ENCODE measurements around the gene ZMYND8.

Gene ZMYND8

DNA sequence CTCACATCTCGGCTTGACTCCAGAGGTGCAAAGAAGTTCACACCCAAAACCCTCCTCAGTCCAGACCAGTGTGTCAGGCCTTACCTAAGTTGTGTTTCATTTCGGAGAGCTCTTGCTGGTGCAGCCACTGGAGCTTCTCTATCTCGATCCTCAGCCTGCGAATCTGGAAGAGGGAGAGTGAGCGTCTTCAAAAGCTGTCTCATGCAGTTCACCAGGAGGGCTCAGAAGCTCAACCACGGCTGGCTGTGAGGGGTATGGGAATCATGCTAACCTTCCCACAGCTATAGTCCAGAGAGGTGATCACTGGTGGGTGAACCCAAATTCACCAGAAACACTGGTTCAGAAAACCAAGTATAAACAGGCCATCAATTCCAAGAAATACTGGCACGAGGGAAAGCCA, 129.4 kb downstream of the ZMYND8 start:
- TF ChIP-seq, protein P1, sequence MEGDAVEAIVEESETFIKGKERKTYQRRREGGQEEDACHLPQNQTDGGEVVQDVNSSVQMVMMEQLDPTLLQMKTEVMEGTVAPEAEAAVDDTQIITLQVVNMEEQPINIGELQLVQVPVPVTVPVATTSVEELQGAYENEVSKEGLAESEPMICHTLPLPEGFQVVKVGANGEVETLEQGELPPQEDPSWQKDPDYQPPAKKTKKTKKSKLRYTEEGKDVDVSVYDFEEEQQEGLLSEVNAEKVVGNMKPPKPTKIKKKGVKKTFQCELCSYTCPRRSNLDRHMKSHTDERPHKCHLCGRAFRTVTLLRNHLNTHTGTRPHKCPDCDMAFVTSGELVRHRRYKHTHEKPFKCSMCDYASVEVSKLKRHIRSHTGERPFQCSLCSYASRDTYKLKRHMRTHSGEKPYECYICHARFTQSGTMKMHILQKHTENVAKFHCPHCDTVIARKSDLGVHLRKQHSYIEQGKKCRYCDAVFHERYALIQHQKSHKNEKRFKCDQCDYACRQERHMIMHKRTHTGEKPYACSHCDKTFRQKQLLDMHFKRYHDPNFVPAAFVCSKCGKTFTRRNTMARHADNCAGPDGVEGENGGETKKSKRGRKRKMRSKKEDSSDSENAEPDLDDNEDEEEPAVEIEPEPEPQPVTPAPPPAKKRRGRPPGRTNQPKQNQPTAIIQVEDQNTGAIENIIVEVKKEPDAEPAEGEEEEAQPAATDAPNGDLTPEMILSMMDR (IDR thresholded peaks at IDR 0.05; ENCODE audit: insufficient read depth, low read depth, low read length, missing control alignments): no peak
- H3K4me3 ChIP-seq (ENCODE audit: low read length): no peak overlapping the region
- DNase-seq (ENCODE audit: low read depth): no peak

DNA sequence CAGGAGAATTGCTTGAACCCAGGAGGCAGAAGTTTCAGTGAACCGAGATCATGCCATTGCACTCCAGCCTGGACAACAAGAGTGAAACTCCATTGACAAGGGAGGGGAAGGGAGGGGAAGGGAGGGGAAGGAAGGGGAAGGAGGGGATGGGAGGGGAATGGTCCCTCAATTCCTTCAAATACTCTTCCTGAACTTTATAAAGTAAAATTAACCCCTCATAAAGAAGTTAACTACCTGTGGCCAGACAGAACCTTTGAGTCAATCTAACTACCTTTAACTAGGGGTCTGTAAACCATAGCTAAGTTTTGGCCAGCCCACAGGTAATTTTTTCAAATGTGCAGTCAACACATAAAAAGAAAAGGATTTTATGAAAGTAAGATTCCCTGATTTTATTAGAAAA, 131.0 kb downstream of the ZMYND8 start:
- TF ChIP-seq, protein P1 (IDR thresholded peaks at IDR 0.05; ENCODE audit: insufficient read depth, low read depth, low read length, missing control alignments): no peak
- H3K4me3 ChIP-seq (ENCODE audit: low read length): no peak overlapping the region
- DNase-seq (ENCODE audit: low read depth): no peak

DNA sequence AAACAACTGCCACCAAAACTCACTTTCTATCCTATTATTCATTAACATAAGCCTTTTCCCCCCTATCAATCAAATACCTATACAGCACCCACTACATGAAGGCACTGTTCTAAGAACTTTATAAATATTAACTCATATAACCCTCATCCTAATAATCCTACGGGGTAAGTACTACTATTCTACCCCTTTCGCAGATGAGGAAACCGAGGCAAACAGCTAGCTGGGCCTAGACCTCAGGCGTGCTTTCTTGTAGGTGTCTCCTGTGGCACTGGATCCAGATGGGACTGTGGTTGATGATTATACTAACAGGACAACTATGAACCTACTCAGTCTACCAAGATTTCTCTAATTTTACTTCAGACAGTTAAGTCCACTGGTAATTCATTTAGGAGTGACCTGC, 131.6 kb downstream of the ZMYND8 start:
- DNase-seq (ENCODE audit: low read depth): no peak
- H3K4me3 ChIP-seq (ENCODE audit: low read length): no peak overlapping the region
- TF ChIP-seq, protein P1 (IDR thresholded peaks at IDR 0.05; ENCODE audit: insufficient read depth, low read depth, low read length, missing control alignments): no peak

DNA sequence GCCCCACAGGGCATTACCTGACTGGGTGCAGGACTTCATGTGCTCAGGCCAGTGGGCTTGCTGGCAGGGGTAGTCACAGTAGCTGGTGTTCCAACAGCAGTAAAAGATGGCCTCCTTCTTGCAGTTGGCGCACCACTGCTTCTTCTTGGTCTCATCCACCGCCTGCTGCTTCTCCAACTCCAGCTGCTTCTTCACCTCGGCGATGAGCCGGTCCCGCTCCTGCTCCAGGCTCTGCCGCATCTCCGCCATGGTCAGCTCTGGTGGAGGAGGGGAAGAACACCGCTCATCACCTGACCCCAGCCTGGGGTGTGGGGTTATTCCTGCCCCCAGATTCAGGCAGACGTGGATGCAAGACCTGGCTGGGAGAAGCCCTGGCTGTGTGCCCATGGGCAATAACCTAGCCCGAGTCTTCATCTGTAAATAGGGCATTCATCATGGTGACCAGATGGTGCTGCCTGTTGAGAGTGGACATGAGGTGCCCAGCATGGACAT, 132.2 kb downstream of the ZMYND8 start:
- TF ChIP-seq, protein P1 (IDR thresholded peaks at IDR 0.05; ENCODE audit: insufficient read depth, low read depth, low read length, missing control alignments): no peak
- DNase-seq (ENCODE audit: low read depth): no peak
- H3K4me3 ChIP-seq (ENCODE audit: low read length): no peak overlapping the region

DNA sequence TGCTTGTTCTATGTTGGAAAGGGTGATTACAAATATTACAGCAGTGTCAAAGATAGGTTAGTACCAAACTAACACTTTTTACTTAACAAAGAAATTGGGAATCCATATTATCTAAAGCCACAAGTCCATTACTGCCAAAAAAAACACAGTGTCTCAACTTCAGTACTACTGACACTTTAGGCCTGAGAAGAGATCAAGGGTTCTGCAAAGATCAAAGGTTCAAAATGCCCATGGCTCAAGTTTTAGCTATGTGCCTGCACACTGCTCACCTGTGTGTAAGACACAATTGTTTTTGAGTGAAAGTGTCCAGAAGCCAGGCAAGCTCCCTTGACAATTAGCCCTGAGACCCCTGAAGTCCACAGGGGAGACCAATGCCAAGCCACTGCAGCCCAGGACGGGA, 132.6 kb downstream of the ZMYND8 start:
- TF ChIP-seq, protein P1 (IDR thresholded peaks at IDR 0.05; ENCODE audit: insufficient read depth, low read depth, low read length, missing control alignments): no peak
- H3K4me3 ChIP-seq (ENCODE audit: low read length): no peak overlapping the region
- no peak for DNase-seq (ENCODE audit: low read depth)

DNA sequence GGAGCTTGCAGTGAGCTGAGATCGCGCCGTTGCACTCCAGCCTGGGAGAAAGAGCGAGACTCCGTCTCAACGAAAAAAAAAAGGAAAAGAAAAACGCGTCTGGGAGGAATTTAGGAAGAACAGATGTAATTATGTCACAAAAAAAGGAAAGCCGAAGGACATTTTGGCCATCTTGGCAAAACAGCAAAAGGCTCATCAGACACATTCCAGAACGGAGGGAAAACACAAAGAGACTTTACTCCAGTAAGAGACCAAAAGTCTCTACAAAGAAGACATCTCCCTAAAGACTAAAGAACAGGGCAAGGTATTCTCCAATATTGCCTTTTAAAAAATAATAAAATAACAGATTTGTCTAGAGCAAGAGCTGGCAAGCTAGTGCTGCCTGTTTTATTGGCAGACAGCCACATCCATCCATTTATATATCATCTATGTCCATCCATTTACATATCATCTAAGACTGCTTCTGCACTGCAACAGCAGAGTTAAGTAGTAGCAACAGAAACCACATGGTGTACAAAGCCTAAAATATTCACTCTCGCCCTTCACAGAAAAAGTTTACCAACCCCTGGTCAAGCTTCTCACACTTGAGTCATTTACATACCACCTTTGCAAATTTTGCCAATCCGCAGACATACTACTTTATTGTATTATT, 133.9 kb downstream of the ZMYND8 start:
- TF ChIP-seq, protein P1 (IDR thresholded peaks at IDR 0.05; ENCODE audit: insufficient read depth, low read depth, low read length, missing control alignments): no peak
- no peak overlapping the region for H3K4me3 ChIP-seq (ENCODE audit: low read length)
- DNase-seq (ENCODE audit: low read depth): no peak

DNA sequence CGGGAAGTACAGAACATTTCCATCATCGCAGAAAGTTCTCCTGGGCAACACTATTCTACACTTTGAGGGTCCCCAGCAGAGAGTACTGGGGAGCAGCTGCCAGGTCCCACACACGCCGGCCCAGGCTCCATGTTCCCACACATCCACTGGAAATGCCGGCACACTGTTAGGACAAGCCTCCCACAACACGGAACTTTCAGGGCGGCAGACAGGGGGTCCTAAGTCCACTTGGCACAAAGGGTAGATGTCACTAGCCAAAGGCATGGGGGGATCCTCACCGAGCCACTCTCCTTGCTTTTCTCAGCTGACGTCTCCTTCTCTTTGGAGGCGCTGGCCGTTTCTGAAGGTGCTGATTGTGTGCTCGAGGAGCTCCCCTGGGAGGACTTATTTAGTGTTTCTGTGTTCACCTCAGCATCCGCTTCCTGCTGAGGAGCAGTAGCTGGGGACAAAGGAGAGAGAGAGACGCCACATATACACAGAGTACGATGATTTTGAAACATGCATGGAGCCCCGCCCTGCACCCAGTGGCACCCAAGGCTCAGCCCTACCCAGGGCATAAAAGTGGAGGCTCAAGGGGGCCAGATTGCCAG, 135.4 kb downstream of the ZMYND8 start:
- no peak overlapping the region for H3K4me3 ChIP-seq (ENCODE audit: low read length)
- DNase-seq (ENCODE audit: low read depth): no peak
- TF ChIP-seq, protein P1 (IDR thresholded peaks at IDR 0.05; ENCODE audit: insufficient read depth, low read depth, low read length, missing control alignments): no peak

All from epithelial cell of esophagus (primary cell).